Thoracic aorta (tissue), 2 donors: ENCODE data around the gene GCN1. TPM values are rescaled to one million over a fixed set of nuclear protein-coding genes. Genes with fewer than 3 reads are reported as not detected.

ENCODE experiments used
- ATAC-seq: fragments of 150-250 bp; one replicate; pipeline ENCODE4 v1.8.0; 2017; ENCODE audit warnings: low read depth; ENCODE audit not compliant: insufficient number of reproducible peaks, low FRiP score
- DNase-seq: peaks from one replicate; pipeline ENCODE4 v3.0.0-alpha.2; 2020; ENCODE audit warnings: low spot score
- H3K27ac ChIP-seq, 2 donors: fragments of 200-600 bp; sonication (generic); 1 replicate in 1 of 2; 2 replicates in 1 of 2; pipeline ENCODE4 v1.5.1; 2016; ENCODE audit warnings: mild to moderate bottlenecking in 2 of 2, moderate library complexity in 2 of 2
- H3K27me3 ChIP-seq: fragments of 200-600 bp; sonication (generic); replicated peaks from 2 replicates; pipeline ENCODE4 v1.6.0; 2016; ENCODE audit warnings: mild to moderate bottlenecking; ENCODE audit not compliant: insufficient read depth
- H3K36me3 ChIP-seq: fragments of 200-600 bp; sonication (generic); one replicate; pipeline ENCODE4 v1.5.1; 2016
- H3K4me1 ChIP-seq, 2 donors: fragments of 200-600 bp; sonication (generic); 1 replicate in 1 of 2; 2 replicates in 1 of 2; pipeline versions ENCODE4 v1.5.1 to v1.6.0; 2016; ENCODE audit warnings: low read depth in 2 of 2, mild to moderate bottlenecking in 1 of 2; ENCODE audit not compliant: control insufficient read depth in 1 of 2
- H3K4me3 ChIP-seq: fragments of 200-600 bp; sonication (generic); 2 replicates; pipeline ENCODE4 v1.5.1; 2016; ENCODE audit warnings: mild to moderate bottlenecking
- H3K9me3 ChIP-seq: fragments of 200-600 bp; sonication (generic); 2 replicates; pipeline ENCODE4 v1.5.1; 2016
- total RNA-seq, 2 donors: library from RNA; depleted of rRNA; stranded (reverse); fragments of >200 nt; gene quantifications; one replicate each; pipeline versions ENCODE4 v1.1.0 to v1.2.3, GENCODE V29; 2016
- TF ChIP-seq, protein P1 (sequence below): fragments of 200-600 bp; sonication (generic); IDR thresholded peaks from one replicate; pipeline ENCODE4 v1.5.1; 2019; ENCODE audit warnings: antibody characterized with exemption

The GCN1 gene
- total RNA-seq, 2 donors from 2014 or later: 56.8 to 91.5 TPM

DNA sequence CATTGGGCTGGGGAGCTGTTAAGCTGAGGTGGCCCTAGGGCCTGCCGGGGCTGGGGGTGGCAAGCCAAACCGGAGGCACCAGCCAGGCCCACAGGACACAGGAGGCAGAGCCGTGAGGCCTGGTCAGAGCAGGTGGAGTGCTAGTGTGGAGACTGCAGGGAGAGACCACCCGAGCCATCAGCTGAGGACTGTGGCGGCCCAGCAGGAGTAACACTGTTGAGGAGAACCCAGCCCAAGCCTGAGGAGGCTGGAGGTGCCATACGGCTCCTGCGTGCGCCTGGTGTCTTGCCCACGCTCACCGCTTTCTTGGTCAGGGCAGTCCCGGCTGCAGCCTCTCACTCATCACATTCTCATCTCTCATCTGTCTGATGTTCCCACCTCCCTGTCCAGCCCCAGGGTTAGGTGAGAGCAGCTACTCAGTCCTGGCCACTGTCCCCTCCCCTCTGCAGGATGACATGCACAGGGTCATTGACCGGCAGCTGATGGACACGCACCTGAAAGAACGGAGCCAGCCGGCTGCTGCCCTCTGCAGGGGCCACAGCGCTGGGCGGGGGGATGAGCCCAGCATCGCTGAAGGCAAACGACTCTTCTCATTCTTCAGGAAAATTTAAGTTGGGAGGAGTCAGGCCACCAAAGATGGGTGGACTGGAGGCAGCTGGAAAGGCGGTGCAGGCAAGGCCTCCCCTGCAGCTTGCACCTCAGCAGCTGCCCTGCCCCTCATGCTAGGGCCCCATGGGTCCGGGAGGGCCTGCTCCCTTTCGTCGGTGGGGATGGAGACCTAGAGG is 101.8 kb downstream of the GCN1 start:
- Histone ChIP-seq H3K4me1 (peaks cover 0 to 2% of the 10 kb centered on the region in 2 donors), H3K27ac (no peak overlapping the region), H3K36me3 (peaks cover 33% of the 10 kb centered on the region), H3K9me3 (no peaks in the 10 kb centered on the region), H3K4me3 (no peak overlapping the region), H3K27me3 (no peaks in the 10 kb centered on the region)
- TF ChIP-seq, protein P1, sequence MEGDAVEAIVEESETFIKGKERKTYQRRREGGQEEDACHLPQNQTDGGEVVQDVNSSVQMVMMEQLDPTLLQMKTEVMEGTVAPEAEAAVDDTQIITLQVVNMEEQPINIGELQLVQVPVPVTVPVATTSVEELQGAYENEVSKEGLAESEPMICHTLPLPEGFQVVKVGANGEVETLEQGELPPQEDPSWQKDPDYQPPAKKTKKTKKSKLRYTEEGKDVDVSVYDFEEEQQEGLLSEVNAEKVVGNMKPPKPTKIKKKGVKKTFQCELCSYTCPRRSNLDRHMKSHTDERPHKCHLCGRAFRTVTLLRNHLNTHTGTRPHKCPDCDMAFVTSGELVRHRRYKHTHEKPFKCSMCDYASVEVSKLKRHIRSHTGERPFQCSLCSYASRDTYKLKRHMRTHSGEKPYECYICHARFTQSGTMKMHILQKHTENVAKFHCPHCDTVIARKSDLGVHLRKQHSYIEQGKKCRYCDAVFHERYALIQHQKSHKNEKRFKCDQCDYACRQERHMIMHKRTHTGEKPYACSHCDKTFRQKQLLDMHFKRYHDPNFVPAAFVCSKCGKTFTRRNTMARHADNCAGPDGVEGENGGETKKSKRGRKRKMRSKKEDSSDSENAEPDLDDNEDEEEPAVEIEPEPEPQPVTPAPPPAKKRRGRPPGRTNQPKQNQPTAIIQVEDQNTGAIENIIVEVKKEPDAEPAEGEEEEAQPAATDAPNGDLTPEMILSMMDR: no peak
- ATAC-seq (no peak), DNase-seq (no peak)

DNA sequence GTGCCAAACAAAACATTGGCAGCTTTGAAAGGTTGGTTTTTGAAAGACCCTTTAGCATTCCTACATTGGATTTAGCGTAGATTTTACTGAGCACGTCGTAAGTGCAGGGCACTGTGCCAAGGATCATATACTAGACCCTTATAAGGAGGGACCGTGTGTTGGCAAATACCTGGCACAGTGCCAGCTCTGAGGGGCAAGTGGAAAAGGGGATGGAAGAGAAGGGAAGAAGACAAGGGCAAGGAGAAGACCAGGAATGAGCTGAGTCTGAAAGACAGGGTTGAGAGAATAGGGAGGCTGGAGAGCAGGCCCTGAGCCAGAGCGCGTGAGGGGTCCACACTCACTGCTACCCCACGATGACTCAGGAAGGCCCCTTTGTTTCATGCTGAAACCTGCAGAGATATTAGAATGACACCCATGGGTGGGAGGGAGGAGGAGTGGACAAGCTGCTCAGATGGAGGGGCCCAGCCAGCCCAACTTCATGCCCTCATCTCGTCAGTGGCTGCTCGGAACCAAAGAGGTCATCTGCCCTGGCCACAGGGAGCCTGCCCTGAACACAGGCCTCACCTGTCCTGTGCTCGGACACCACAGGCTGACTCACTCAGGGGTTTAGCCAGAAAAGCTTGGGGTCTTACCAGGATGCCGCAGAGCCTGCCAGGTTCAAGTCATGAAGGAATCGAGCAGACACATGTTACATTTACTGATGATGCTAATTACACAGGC is 103.0 kb downstream of the GCN1 start:
- Histone ChIP-seq H3K27me3 (no peaks in the 10 kb centered on the region), H3K9me3 (no peaks in the 10 kb centered on the region), H3K36me3 (peaks cover 21% of the 10 kb centered on the region), H3K4me1 (peaks cover 0 to 7% of the 10 kb centered on the region in 2 donors), H3K4me3 (no peak overlapping the region), H3K27ac (no peak overlapping the region)
- no peak for DNase-seq
- TF ChIP-seq, protein P1: no peak
- ATAC-seq: no peak

DNA sequence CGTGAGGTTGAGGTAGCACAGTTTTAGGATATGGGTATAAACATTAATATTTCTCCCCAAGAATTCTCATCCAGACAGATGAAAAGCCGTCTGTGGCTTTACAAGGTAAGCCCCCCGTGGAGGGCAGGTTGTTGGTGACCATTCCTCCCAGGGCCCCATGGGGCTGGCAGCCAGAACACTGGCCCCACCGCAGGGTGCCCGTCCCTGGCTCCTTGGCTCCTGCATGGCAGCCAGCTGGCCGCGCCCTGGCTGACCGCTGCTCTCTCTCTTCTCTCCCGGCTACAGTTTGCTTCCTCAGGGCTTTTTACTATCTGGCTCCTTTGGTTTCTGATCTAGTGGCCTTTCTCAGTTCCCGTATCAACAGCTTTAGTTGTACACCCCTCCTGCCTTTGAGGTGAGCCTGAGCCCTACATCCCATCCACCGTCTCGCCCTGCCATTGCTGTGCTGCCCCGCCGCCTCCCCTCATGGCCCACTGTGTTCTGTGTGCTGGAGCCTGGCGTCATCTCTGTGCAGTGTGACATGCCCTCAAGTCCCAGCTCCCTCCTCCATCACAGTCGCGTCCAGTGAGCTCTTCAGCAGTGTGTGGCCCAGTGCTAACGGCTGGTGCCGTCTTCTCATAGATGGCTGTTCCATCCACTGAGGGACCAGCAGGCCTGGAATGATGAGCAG is 103.8 kb downstream of the GCN1 start:
- Histone ChIP-seq H3K4me1 (peaks cover 0 to 14% of the 10 kb centered on the region in 2 donors), H3K9me3 (no peaks in the 10 kb centered on the region), H3K27ac (no peak overlapping the region), H3K27me3 (no peaks in the 10 kb centered on the region), H3K4me3 (no peak overlapping the region), H3K36me3 (peaks cover 17% of the 10 kb centered on the region)
- ATAC-seq: no peak
- no peak for DNase-seq
- TF ChIP-seq, protein P1: no peak

- ATAC-seq (no peak), DNase-seq (no peak)
- H3K9me3 ChIP-seq: no peaks in the 10 kb centered on the region
- TF ChIP-seq, protein P1: no peak
- no peak overlapping the region for H3K4me3 ChIP-seq
- H3K4me1 ChIP-seq: peaks cover 0 to 14% of the 10 kb centered on the region in 2 donors
- no peaks in the 10 kb centered on the region for H3K27me3 ChIP-seq
- no peak overlapping the region for H3K27ac ChIP-seq
- H3K36me3 ChIP-seq: peaks cover 12% of the 10 kb centered on the region
These were observed 104.3 kb downstream of the GCN1 start for GRCh38 chr12:120090206-120090605.

GRCh38 chr12:120089796-120090195 is 104.7 kb downstream of the GCN1 start:
- Histone ChIP-seq H3K4me1 (peaks cover 0 to 14% of the 10 kb centered on the region in 2 donors), H3K36me3 (peaks cover 12% of the 10 kb centered on the region), H3K27me3 (no peaks in the 10 kb centered on the region), H3K4me3 (no peak overlapping the region), H3K27ac (no peak overlapping the region), H3K9me3 (no peaks in the 10 kb centered on the region)
- DNase-seq: no peak
- ATAC-seq: no peak
- TF ChIP-seq, protein P1: no peak
